Urothelium cell line (cell line): ENCODE data around the gene ANXA8.
"Not testable (repeated sequence)": the region's sequence is repeated elsewhere in the genome, so short reads cannot be mapped to it uniquely, and the experiment has no call there.

ENCODE experiments used
- DNase-seq: peaks from one replicate; pipeline ENCODE4 v3.0.0; 2011; ENCODE audit warnings: low spot score, mixed read lengths
- FAIRE-seq: peaks from 2 replicates; lab custom pipeline; 2011; peaks lifted over from hg19 to GRCh38; lab: Jason Lieb, UNC

ANXA8 gene

DNA sequence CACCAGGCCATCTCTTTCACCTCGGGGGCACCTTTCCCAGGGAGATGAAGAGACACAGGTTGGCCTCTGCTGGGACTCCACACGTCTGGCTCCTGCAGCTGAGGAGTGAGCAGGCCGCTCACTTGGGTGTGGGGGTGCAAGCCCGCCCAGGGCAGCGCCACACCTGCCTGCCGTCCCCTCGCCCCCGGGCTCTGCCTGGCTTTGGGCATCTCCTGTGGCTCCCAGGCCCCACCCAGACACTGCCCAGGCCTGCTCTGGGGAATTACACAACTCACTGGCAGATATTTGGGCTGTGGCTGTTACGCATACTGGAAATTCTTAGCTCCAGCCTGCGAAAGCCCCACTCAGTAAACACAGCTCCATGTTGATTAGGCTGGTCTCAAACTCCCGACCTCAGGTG is at the start of gene ANXA8:
ANXA8 (minus strand) TSS at position 193 of the 400 bp plus-strand sequence; CDS start at position 11, 182 bp downstream.
- not testable (repeated sequence) for FAIRE-seq, DNase-seq

GRCh38 chr10:47523475-47523874 is 39.6 kb upstream of the ANXA8 start, which contains the start of gene AGAP9:
Gene AGAP9, minus strand, starts transcription at chr10:47523638. Its CDS starts 112 bp downstream, at chr10:47523526.
- DNase-seq, FAIRE-seq: not testable (repeated sequence)

GRCh38 chr10:47502313-47502712 is 18.4 kb upstream of the ANXA8 start:
- not testable (repeated sequence) for DNase-seq, FAIRE-seq

DNA sequence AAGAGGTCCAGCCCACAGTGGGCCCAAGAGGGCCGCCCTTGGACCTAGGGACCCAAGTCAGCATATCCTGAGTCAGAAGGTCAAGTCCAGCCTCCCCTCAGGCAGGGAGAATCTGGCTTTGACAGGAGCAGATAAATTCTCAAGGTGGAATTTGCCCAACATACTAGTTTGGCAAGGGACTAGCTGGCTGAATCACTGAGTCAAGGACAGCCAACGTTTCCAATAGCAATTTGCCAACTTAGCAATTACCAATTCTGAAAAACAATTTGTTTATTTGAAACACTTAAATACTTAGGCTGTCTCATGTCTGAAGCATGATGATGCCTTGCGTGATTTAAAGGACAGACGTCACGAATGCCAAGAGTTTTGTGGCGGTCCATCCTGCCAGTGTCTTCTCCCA is 10.3 kb upstream of the ANXA8 start:
- not testable (repeated sequence) for DNase-seq, FAIRE-seq

GRCh38 chr10:47491600-47491999 is 7.7 kb upstream of the ANXA8 start, which contains the start of gene FAM25G:
Gene FAM25G, minus strand, starts transcription at chr10:47491700. Its CDS starts 26 bp downstream, at chr10:47491674.
- FAIRE-seq: not testable (repeated sequence)

DNA sequence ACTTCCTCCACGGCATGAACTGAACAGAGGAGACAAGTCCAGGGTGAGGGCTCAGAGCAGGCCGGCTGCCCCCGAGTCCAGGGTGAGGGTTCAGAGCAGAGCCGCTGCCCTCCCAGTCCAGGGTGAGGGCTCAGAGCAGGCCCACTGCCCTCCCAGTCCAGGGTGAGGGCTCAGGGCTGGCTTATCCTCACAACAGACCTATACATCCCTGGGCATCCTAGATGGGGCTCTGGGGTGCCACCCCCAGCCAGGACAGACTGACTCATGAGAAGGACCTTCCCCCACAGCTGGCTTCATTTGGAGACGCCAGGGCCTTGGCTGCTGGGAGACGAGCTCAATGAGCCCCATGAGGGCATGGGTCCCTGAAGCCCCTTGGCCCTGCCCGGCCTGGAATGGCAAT is 5.7 kb upstream of the ANXA8 start:
- not testable (repeated sequence) for FAIRE-seq, DNase-seq

More at GRCh38 chr10:47491600-47491999, 7.7 kb upstream of the ANXA8 start, which contains the start of gene FAM25G:
- DNase-seq: not testable (repeated sequence)

DNA sequence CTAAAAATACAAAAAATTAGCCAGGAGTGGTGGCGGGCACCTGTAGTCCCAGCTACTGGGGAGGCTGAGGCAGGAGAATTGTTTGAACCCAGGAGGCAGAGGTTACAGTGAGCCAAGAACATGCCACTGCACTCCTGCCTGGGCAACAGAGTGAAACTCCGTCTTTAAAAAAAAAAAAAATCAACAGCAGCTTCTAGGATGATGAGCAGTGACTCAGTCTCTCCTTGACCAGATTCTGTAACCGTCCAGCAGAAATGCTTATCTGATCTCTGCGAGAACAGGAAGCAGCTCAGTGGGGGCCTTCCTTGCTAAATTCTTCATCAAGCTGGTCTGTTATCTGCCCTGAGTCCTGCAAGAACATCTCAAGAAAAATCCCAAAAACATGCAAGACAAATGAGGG is 2.0 kb upstream of the ANXA8 start:
- not testable (repeated sequence) for DNase-seq, FAIRE-seq

- not testable (repeated sequence) for FAIRE-seq, DNase-seq
These were observed 871 bp upstream of the ANXA8 start for GRCh38 chr10:47484786-47485185.

DNA sequence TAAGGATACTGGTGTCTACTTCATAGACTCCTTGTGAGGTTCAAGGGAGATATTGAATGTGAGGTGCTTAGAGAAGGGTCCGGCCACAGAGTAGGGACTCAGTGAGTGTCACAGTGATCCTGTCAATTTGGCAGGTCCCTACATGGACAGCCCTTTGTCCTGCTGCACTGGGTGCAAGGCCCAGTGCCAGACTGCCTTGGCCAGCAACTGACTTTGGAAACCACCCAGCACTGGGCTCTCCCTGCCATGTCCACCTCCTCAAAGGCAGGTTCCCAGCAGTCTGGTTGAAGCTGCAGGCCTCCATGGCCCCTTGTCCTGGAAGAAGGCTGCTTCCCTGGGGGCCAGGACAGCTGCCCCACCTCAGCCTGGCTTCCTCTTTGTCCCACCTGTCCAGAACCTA is 1.5 kb downstream of the ANXA8 start:
- DNase-seq, FAIRE-seq: not testable (repeated sequence)

DNA sequence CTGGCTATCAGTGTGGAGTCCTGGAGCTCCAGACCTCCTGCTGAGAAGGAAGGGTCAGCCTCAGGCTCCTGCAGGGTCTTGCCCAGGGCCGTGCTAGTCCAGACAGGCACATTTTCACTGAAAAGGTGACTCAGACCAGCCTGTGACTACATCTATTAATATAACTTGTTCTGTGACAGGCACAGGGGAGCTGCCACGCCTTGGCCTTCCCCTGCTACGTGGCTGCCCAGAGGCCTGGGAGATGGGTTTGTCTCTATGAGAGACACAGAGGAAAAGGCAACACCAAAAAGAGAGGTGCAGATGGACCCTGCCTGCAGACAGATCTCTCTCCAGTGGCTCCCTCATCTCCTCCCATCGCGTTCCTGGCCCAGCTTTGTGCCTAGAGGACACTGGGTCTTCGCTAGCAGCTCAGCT is 2.1 kb downstream of the ANXA8 start:
- not testable (repeated sequence) for DNase-seq, FAIRE-seq

DNA sequence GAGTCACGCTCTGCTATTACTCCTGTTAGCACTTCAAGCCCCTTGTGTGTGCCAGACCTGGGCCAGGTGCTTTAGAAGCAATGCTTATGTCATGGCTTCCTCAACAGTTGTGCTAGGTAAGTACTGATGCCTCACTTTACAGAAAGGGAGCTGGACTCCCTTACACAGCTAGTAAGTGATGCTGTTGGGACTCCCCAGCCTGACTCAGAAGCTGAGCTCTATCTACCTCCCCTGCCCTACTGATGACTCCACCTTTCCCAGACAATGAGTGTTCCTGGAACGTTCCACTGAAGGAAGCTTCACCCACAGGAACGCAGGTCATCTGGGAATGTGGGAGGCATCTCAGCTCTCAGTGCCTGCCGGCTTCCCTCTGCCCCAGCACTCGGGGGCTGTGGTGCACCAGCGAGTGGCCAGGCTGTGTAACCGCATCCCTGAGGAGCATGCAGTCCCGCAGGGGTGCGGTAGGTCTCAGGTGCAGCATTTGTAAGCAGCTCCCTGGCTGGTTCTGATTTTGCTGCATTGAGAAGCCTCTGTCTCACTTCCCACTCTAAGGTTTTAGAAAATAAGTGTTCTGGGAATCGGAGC is 2.6 kb downstream of the ANXA8 start:
- not testable (repeated sequence) for DNase-seq, FAIRE-seq

- FAIRE-seq: not testable (repeated sequence)
These were observed 3.8 kb downstream of the ANXA8 start for GRCh38 chr10:47480133-47480532.

DNA sequence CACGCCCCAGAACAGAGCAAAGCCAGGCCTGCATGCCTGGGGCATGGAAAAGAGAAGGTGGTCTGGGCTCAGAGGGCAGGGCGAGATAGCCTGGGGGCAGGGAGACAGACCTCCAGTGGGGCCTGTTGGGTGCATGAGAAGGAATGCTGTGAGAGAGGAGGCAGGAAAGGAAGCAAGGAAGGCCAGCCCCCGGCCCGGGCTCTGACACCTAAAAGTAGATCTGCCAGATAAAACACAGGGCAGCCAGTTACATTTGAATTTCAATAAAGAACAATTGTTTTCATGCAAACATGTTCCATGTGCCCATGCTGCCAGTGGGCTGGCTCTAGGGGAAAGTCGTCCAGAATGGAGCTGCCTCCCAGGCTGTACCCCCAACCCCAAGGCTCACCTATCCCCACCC is 5.8 kb downstream of the ANXA8 start:
- not testable (repeated sequence) for DNase-seq, FAIRE-seq

More at GRCh38 chr10:47480133-47480532, 3.8 kb downstream of the ANXA8 start:
- DNase-seq: not testable (repeated sequence)

DNA sequence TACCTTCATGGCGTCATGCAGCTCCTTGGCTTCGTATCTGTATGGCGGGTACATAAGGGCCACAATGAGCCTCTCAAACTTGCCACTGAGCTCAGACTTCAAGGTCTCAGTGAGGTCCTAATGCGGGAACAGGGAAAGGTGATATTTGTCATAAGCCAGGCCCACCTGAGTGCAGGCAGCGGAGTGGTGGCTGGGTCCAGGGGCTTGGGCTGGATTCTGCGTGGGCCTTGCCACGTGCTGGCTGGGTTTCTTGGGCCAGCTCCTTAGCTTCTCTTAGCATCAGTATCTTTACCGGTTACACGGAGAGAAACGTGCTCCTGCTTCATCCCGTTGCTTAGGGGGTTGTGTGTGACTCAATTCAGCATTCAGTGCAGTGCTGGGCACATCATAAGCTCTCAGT is 6.8 kb downstream of the ANXA8 start:
- not testable (repeated sequence) for FAIRE-seq, DNase-seq

GRCh38 chr10:47475101-47475500 is 8.8 kb downstream of the ANXA8 start:
- not testable (repeated sequence) for FAIRE-seq, DNase-seq

GRCh38 chr10:47473516-47473915 is 10.4 kb downstream of the ANXA8 start:
- not testable (repeated sequence) for FAIRE-seq, DNase-seq

- not testable (repeated sequence) for FAIRE-seq
These were observed 11.3 kb downstream of the ANXA8 start for GRCh38 chr10:47472647-47473046.

GRCh38 chr10:47472072-47472471 is 11.8 kb downstream of the ANXA8 start:
- not testable (repeated sequence) for DNase-seq, FAIRE-seq

More at GRCh38 chr10:47472647-47473046, 11.3 kb downstream of the ANXA8 start:
- not testable (repeated sequence) for DNase-seq

DNA sequence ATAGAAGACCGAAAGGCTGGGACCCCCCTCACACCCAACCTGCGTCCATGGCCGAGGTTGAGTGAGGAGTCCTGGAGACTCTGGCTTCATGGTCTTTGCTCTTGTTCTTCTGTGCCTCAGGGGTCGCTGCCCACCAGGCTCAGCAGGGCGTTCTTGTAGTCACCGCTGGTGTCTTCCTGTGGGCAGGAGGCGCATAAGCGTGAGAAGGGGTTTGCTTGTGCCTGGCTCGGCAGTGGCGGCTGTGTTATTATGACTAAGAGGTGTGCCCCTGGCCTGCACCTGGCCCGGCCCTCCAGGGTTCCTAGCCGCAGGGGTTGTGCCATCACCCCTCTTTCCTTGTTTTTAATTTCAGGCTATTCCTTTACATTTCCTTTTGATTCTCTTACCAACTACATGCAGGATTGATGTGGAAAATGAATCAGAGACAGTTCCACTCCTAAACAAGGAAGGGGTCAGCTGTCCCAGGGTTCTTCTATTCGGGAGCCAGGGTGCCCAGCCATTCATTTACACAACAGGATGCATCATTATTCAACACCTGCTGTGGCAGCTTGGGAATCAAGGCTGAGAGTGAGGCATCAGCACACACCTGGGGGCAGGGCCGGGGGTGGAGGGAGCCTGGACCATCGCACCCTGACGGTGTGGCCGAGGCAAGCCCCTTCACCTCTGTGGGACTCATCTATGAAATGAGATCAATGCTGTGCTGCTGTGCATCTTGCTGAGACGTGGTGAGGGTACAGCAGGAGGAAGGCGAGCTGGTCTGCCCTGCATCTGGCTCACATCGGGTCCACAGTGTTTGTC is 15.0 kb downstream of the ANXA8 start:
- DNase-seq, FAIRE-seq: not testable (repeated sequence)

- DNase-seq, FAIRE-seq: not testable (repeated sequence)
These were observed 16.0 kb downstream of the ANXA8 start for GRCh38 chr10:47467957-47468356.

- not testable (repeated sequence) for FAIRE-seq
These were observed 16.5 kb downstream of the ANXA8 start for GRCh38 chr10:47467458-47467857.

More at GRCh38 chr10:47467458-47467857, 16.5 kb downstream of the ANXA8 start:
- DNase-seq: not testable (repeated sequence)
